22Rv1 (cell line): ENCODE data around the gene PADI1.

ENCODE experiments used
- CTCF ChIP-seq: fragments of 450-650 bp; IDR thresholded peaks from 2 replicates; pipeline ENCODE4 v1.5.1; 2017; ENCODE audit warnings: mild to moderate bottlenecking
- ZFX ChIP-seq: fragments of 450-650 bp; IDR thresholded peaks from 2 replicates; pipeline ENCODE4 v1.6.1; 2017; ENCODE audit warnings: antibody characterized with exemption, borderline replicate concordance

DNA sequence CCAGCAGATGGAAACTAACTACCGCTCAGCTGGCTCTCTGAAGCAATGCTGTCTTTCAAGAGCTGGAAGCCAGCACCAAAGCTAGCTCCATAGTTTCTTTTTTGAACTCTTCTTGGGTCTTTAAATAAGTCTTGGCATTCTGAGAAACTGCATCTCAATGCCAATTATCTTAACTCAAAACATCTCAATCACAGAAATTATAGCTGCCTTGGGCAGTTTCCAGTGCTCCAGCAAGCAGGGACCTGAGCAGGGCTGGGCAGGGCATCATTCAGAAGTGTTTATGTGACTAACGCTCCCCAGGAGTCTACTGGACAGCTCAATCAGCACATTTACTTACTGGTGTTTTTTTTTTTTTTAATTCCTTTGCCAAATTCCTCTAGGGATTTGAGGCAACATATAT, 84.8 kb downstream of the PADI1 start:
- no peak for TF ChIP-seq CTCF
- no peak for TF ChIP-seq ZFX
